ENCODE measurements around the gene MGA. TPM values are rescaled to one million over a fixed set of nuclear protein-coding genes. Genes with fewer than 3 reads are reported as not detected.

MGA gene
- total RNA-seq, 4 donors from 2014 or later = 53.1 to 107 (median 67.6) TPM

DNA sequence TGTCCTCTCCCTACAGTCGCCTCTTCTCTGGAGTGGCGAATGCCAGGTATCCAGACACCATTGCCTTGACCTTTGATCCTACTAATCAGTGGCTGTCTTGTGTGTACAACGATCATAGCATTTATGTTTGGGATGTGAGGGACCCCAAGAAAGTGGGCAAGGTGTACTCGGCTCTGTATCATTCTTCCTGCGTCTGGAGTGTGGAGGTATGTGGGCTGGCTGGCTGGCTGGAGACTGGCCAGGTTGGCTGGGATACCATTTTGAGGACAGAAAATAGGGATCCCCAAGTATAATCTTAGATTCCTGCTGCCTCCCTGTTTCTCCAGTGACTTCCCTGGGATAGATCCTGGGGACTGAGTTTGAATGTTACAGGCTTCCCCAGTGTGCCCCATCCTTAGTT, 154.3 kb downstream of the MGA start:
- Histone ChIP-seq H3K27ac (no peak overlapping the region), H3K9me3 (no peaks in the 10 kb centered on the region), H3K36me3 (peaks cover 30 to 37% of the 10 kb centered on the region in 2 donors), H3K27me3 (no peaks in the 10 kb centered on the region), H3K4me3 (replicated peaks in 1 of 3) (no peak overlapping the region), H3K4me1 (no peaks in the 10 kb centered on the region)
- TF ChIP-seq, protein P1, sequence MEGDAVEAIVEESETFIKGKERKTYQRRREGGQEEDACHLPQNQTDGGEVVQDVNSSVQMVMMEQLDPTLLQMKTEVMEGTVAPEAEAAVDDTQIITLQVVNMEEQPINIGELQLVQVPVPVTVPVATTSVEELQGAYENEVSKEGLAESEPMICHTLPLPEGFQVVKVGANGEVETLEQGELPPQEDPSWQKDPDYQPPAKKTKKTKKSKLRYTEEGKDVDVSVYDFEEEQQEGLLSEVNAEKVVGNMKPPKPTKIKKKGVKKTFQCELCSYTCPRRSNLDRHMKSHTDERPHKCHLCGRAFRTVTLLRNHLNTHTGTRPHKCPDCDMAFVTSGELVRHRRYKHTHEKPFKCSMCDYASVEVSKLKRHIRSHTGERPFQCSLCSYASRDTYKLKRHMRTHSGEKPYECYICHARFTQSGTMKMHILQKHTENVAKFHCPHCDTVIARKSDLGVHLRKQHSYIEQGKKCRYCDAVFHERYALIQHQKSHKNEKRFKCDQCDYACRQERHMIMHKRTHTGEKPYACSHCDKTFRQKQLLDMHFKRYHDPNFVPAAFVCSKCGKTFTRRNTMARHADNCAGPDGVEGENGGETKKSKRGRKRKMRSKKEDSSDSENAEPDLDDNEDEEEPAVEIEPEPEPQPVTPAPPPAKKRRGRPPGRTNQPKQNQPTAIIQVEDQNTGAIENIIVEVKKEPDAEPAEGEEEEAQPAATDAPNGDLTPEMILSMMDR (IDR thresholded peaks at IDR 0.05) = no peak
- TF ChIP-seq POLR2A (IDR thresholded peaks at IDR 0.05) = no peak
- no peak for DNase-seq
- WGBS, 2 donors = 87 to 97% methylated on average over 5 of the region's 5 CpGs
- intact Hi-C loops (cut with DNase I) = loop anchor here (10.0 kb wide), 2 partner anchors 210 to 250 kb away; no protein-coding TSS in a partner anchor

DNA sequence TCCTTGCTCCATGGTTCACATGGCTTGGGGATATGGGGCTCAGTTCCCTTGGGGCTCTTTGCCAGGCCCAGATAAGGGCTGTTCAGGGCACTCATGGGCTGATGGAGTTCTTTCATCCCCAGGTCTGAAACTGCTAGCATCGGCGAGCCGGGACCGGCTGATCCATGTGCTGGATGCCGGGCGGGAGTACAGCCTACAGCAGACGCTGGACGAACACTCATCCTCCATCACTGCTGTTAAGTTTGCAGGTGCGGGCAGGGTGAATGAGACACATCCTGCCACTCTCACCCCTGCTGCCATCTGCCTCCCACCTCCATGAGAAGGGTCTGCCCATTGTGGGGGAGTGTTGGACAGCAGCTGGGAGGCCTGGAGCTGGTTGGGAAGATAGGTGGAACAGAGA, 156.6 kb downstream of the MGA start:
- 94 to 100% methylated on average over 1 to 7 of the region's 9 CpGs for WGBS, 2 donors
- peaks cover 41 to 47% of the 10 kb centered on the region in 2 donors for H3K36me3 ChIP-seq

DNA sequence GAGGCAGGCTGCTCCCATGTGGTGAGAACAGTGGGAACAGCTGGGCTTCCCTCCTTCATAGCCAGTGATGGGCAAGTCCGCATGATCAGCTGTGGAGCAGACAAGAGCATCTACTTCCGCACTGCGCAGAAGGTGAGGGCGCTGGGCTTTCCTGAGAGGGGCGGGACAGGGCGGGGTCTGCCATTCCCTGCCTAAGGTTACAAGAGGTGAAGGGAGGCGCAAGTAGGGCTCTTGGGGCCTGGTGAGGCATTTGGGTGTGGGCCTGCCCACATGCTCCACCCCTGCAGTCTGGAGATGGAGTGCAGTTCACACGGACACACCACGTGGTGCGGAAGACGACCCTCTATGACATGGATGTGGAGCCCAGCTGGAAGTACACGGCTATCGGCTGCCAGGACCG, 157.1 kb downstream of the MGA start:
- TF ChIP-seq, protein P1 (IDR thresholded peaks at IDR 0.05) = no peak
- no peak for TF ChIP-seq POLR2A (IDR thresholded peaks at IDR 0.05)
- Histone ChIP-seq H3K27ac (no peak overlapping the region), H3K27me3 (no peaks in the 10 kb centered on the region), H3K36me3 (peaks cover 46 to 53% of the 10 kb centered on the region in 2 donors), H3K9me3 (no peaks in the 10 kb centered on the region), H3K4me1 (no peaks in the 10 kb centered on the region), H3K4me3 (replicated peaks in 1 of 3) (no peak overlapping the region)
- intact Hi-C loops (cut with DNase I) = loop anchor here (10.0 kb wide), 2 partner anchors 213 to 253 kb away; no protein-coding TSS in a partner anchor
- no peak for DNase-seq
- 92 to 93% methylated on average over 14 of the region's 14 CpGs for WGBS, 2 donors

More for the DNA sequence above, 156.6 kb downstream of the MGA start:
- Histone ChIP-seq H3K4me3 (replicated peaks in 1 of 3) (no peak overlapping the region), H3K27ac (no peak overlapping the region), H3K27me3 (no peaks in the 10 kb centered on the region), H3K4me1 (no peaks in the 10 kb centered on the region), H3K9me3 (no peaks in the 10 kb centered on the region)
- intact Hi-C loops (cut with DNase I) = loop anchor here (10.0 kb wide), 2 partner anchors 212 to 252 kb away; no protein-coding TSS in a partner anchor
- DNase-seq = no peak
- no peak for TF ChIP-seq POLR2A (IDR thresholded peaks at IDR 0.05)
- TF ChIP-seq, protein P1 (IDR thresholded peaks at IDR 0.05) = no peak

DNA sequence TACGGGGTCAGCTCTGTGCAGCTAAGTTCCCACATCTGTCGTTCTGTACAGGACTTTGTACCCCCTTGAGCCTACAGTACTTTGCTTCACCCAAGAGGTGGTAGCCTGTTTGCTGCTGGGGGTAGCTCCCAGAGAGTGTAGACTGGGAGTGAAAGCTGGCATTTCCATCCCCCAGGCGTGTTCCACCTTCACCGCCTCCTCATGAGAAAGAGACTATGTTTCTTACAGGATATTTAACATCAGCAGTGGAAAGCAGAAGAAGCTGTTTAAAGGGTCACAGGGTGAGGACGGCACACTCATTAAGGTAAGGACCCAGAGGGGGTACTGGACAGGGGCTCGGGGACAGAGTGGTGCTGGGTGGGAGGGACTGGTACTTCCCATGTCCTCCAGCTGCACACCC, 157.6 kb downstream of the MGA start:
- no peak overlapping the region for H3K27ac ChIP-seq
- DNase-seq = no peak
- H3K36me3 ChIP-seq = peaks cover 46 to 54% of the 10 kb centered on the region in 2 donors
- no peaks in the 10 kb centered on the region for H3K27me3 ChIP-seq
- WGBS, 2 donors = 90 to 97% methylated on average over 6 of the region's 6 CpGs
- no peaks in the 10 kb centered on the region for H3K9me3 ChIP-seq
- no peaks in the 10 kb centered on the region for H3K4me1 ChIP-seq
- intact Hi-C loops (cut with DNase I) = loop anchor here (10.0 kb wide), 2 partner anchors 213 to 253 kb away; no protein-coding TSS in a partner anchor
- TF ChIP-seq, protein P1 (IDR thresholded peaks at IDR 0.05) = no peak
- no peak for TF ChIP-seq POLR2A (IDR thresholded peaks at IDR 0.05)
- H3K4me3 ChIP-seq (replicated peaks in 1 of 3) = no peak overlapping the region

DNA sequence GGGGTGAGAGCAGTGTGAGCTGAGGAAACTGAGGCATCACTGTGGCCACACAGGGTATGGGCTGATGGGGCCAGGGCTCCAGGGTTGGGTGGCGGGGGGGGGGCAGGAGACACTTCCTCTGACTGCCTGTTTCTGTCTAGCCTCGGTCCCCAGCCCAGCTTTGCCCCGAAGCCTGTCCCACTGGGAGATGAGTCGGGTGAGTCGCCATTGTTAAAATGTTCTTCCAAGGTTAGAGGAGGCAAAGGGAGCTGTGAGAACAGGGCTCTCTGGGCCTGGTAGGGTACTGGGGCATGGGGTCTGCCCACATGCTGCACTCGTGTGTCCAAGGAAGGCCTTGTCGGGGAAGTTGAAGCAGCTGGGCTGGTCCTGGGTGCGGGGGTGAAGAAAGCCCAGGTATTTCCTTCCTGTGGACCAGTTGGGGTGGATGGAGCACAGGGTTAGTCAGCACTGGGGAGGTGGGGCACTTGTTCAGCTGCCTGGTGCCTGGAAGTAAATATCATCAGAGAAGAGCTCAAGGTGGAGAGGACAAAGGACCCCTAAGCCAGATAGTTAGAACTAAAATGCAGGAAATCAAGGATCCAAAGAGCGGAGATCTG, 159.3 kb downstream of the MGA start:
- no peaks in the 10 kb centered on the region for H3K4me1 ChIP-seq
- H3K36me3 ChIP-seq = peaks cover 42 to 63% of the 10 kb centered on the region in 2 donors
- no peak for DNase-seq
- TF ChIP-seq, protein P1 (IDR thresholded peaks at IDR 0.05) = no peak
- no peak for TF ChIP-seq POLR2A (IDR thresholded peaks at IDR 0.05)
- no peak overlapping the region for H3K27ac ChIP-seq
- H3K27me3 ChIP-seq = no peaks in the 10 kb centered on the region
- H3K4me3 ChIP-seq (replicated peaks in 1 of 3) = no peak overlapping the region
- no peaks in the 10 kb centered on the region for H3K9me3 ChIP-seq
- 89 to 94% methylated on average over 9 of the region's 9 CpGs for WGBS, 2 donors
- intact Hi-C loops (cut with DNase I) = loop anchor here (5.0 to 10.0 kb wide), 3 partner anchors 83 to 255 kb away; no protein-coding TSS in a partner anchor
